Suppressor macrophage (primary cell): ENCODE data around the gene USP35.
A peak's percentile ranks its signal among the peaks of the same experiment; 100 is the strongest.
"Not testable (repeated sequence)": the region's sequence is repeated elsewhere in the genome, so short reads cannot be mapped to it uniquely, and the experiment has no call there.

Source experiments
- DNase-seq, 4 experiments: peaks; one replicate each; pipeline ENCODE4 v3.0.0-alpha.2; 2020 to 2022

Gene USP35

DNA sequence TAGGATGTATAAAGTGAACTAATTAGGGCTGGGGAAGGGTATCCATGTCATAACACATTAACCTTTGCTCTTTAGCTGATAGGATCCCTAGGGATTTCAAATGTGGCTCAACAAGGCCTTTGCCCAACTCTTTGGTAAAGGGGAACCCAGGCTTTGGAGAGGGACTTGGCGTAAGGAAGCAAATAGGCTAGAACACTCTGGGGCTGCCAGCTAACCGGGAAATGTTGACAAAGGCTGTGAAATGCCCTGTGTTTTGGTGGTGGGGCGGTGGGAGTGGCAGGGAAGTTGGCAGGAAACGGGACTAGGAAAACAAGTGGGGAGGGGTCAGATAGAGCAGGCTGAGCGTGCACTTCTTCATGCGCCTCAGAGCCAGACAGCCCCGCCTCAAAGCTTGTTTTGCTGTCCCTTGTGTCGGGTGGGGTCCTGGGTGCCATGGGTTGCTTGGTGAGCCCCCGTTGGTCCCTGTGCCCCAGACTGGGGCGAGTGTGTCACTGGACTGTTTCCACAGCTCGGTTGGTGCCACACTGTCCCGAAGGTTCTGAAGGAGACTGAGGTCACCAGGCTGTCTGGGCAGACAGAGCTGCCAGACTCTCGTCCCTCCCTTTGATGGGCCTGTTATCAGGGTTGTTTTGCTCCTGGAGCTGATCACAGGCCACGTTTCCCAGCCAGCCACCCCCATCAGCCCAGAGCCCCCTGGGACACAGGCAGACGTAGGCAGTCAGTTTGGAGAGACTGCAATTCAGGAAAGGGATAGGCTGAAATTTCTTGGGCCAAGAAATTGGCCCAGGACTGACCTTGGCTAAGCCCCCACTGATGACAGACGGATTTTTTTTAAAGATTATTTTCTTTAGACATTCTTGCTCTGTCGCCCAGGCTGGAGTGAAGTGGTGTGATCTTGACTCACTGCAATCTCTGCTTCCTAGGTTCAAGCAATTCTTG, 19.9 kb upstream of the USP35 start:
- DNase-seq, result no peak

- no peak for DNase-seq
Measured at GRCh38 chr11:78170413-78170812, 18.3 kb upstream of the USP35 start.

DNA sequence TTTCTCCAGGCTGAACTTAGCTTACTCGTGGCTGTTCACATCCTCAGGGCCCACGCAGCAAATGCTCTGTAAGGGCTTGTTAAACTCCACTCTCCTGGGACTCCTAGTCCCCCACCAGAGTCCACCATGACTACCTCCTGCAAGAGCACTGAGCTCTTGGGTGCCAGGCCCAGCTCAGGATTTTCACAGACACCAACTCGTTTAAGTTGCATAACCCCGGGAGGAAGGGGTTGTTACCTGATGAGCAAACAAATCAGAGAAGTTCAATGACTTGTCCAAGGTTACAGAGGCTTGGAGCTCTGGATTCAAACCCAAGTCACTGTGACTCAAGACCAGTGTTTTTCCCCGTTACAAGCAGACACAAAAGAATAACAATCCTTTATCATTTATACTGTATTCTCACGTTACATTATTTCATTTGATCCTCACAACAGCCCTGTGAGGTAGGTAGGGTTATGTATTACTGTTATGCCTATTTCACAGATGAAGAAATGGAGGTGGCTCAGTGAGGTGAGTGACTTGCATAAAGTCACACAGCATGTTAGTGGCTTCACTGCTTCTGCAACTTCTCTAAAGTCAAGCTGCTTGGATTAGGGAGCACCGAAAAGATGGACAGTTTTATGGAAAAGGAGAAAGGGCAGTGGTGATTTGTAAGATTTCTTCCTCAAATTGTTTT, 17.7 kb upstream of the USP35 start:
- DNase-seq, result no peak

DNA sequence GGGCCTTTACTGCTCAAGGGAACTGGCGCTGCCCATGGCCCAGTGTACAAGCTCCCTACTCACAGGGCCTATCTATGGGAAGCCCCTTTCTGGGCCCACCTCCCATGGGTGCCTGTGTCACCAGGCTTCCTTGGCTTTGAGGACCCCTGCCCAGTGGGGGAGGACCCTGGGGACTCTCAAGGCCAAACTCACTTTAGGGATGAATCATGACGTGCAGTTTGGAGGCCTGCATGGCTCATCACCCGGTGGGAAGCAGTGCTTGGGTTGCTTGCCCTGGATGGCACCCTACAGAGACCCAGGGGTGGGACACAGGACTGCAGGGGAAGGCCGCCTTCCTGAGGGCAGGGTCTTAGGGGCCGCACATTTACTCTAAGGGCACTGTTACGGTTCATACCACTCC, 16.8 kb upstream of the USP35 start:
- no peak for DNase-seq

- not testable (repeated sequence) for DNase-seq
Measured at GRCh38 chr11:78175862-78176261, 12.9 kb upstream of the USP35 start.

DNA sequence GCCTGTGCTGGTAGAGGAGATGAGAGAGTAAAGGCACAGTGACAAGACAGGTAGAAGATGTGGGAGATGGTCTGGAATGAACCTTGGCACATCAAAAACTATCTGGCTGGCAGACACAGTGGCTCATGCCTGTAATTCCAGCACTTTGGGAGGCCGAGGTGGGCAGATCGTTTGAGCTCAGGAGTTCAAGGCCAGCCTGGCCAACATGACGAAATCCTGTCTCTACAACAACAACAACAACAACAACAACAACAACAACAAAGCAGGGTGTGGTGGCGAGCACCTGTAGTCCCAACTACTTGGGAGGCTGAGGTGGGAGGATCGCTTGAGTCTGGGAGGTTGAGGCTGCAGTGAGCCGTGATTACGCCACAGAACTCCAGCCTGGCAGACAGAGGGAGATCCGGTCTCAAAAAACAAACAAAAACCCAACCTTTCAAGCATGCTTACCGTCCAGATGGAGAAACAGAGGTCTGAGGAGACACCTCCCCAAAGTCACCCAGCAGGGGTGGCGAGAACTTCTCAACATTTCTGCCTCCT, 12.0 kb upstream of the USP35 start:
- no peak for DNase-seq

DNA sequence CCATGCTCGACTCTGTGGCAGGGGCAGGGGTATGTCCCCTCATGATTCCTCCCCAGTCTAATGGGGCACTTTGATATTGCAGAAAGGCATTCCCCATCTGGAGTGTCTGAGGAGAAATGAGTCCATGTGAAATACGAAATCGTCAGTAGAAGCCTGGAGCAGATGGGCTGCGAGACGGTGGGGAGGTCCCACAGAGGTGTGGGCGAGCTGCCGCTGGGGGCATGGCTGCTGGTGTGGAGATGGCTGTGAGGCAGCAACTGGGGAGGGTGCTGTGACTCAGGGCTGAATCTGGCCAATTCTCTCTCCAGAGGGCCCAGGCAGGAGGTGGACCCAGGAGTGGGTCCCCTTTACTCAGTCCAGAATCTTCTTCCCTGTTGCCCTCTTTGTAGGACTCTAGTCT, 11.5 kb upstream of the USP35 start:
- no peak for DNase-seq

GRCh38 chr11:78179459-78180071, 9.2 kb upstream of the USP35 start:
- DNase-seq, result no peak

DNA sequence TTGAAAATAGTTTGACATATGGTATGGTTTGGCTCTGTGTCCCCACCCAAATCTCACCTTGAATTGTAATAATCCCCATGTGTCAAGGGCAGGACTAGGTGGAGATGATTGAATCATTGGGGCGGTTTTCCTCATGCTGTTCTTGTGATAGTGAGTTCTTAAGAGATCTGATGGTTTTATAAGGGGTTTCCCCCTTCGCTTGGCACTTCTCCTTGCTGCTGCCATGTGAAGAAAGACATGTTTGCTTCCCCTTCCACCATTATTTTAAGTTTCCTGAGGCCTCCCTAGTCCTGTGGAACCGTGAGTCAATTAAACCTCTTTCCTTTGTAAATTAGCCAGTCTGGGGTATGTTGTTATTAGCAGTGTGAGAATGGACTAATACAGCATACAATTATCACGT, 8.0 kb upstream of the USP35 start:
- peak; percentile 25 to 63 (median 33) for DNase-seq

DNA sequence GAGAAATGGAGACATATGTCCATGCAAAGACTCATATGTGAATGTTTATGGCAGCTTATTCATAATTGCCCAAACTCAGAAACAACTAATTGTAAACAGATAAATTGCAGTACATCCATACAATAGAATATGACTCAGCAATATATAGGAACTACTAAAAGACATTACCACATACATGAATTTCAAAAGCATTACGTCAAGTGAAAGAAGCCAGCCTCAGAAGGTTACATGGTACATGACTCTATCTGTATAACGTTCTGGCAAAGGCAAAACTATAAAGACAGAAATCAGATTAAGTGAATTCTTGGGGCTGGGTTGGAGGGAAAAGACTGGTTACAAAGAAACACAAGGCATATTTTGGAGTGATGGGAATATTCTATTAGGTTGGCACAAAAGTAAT, 7.5 kb upstream of the USP35 start:
- peak in 3 of 4 experiments; percentile 38 to 71 (median 63) for DNase-seq

DNA sequence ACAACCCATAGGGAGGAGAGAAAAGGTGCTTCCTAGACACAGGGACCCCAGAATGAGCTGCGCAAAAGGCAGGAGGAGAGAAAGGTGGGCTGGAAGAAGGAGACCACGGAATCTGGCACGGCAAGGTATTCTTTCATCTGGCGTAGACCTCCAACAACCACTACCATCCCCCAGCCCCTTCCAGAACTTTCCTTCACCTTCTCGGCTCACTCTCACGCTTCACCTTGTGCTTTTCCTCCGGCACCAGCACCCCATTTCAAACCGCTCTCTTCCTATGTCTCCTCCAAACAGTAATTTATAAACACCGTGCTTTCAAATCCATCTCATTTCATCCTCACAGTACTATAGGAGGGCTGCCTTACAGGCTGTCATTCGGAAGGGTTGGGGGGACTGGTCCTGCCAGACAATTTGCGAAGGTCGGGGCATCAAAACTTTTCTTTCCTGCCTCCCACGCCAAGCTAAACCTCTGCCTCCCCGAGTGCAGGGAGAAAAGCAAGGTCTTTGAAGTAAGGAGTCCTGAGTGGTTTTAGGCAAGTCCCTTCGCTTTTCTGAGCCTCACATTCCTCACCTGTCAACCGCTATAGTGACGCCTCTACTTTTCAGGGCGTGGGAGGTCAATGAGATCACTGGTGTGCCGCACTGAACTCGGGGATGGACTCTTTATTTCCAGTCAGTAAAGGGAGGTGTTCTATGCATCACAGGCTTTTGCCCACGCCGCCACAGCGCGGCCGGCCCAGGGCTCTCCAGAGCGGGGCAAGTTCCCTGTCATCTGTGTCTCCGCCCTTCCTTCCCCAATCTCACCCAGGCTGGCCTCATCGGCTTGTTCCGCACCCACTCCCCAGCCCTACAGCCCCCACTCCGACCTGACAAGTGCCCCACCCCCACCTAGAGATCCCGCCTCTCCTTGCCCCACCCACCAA, 1.1 kb upstream of the USP35 start:
- DNase-seq, result peak in 3 of 4 experiments; percentile 89 to 94 (median 93)

DNA sequence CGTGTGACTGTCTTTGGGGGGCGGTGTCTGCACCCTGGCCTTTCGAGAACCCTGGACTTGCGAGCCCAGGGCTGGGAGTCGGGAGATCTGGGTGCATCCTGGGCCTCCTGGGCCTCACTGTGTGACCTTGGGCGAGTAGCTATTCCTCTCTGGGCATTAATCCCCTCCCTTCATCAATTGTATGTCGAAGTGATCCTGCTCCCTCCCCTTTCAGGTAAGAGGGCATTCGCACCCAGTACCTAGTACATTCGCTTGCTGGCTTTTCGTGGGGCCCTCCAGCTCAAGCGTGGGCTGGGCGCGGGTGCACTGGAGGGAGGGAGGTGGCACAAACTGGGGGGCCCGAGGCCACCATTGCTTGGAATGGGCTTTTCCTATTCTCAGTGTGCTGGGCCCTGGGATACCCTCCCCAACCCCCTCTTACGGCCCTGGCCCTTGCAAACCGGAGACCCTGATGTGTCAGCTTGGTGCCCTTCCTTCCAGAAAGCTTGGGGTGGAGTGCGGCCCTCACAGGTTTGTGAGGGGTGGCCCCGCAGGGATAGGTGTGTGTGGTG, 530 bp downstream of the USP35 start:
- no peak for DNase-seq

GRCh38 chr11:78189851-78190250, 1.1 kb downstream of the USP35 start:
- no peak for DNase-seq

DNA sequence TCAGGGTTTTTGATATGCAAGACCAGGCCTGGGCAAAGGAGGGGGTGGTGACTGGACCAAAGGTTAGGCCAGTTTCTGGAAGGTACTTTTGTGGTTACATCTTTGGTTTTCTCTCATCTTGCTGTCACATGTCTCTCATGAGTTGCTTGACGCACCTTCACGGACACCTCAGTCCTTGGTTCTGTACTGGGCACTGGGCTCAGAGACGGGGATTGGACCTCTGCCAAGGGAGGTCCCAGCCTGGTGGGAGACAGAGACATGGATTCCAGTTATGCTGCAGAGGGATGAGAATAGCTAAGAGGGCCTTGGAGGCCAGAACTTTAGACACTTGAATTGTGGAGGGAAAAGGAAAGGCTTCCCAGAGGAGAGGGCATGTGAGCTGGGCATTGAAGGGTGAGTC, 1.7 kb downstream of the USP35 start:
- DNase-seq, result no peak

DNA sequence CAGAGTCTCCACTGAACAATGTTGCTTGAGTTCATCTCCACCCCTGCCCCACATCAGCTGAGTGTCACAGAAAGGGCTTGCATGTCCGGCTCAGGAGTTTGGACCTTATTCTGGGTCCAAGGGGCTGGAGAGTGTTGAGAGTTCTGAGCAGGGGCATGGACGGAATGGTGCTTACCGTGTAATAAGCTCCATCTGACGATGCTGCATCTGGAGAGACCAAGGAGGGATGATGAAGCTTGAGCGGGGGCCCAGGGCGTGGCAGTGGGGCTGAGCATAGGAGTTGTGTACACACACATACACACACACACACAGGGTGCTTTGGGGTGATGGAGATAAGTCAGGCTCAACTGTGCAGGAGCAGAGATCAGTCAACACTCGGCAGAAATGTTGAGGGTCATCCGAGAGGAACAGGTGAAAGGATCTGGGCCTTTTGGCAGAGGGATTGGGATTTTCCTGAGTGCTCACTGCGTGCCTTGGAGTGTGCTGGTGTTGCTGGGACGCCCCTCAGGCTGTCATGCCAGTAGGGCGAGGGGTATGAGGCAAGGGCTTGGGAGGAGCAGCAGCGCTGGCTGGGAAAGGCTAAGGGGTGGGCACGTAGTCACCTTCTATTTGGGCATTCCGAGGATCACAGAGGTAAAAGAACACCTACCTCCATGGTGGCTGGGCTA, 2.3 kb downstream of the USP35 start:
- DNase-seq, result no peak

DNA sequence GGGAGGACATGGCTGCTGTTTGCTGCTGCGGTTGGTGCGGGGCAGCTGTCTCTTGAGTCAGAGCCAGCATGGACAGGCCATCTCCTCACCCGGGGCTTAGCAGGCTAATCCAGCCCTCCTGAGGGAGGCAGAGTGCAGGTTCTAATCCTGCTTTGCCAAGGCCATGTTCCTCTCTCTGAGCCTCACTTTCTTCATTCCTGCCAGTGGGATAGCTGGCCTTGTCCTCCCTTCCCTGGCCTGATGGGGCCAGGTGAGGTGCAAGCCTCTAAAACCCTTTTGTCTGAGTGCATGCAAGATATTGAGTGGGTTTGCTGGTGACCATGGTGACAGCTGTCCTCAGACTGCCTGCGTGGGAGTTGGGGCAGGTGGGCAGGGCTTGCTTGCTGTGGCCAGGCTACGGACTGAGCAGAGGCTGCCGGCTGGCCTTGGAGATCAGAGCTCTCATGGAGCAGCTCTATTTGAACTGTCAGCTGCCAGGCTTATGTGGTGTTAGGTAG, 3.6 kb downstream of the USP35 start:
- DNase-seq, result peak; percentile 43 to 80 (median 64)

DNA sequence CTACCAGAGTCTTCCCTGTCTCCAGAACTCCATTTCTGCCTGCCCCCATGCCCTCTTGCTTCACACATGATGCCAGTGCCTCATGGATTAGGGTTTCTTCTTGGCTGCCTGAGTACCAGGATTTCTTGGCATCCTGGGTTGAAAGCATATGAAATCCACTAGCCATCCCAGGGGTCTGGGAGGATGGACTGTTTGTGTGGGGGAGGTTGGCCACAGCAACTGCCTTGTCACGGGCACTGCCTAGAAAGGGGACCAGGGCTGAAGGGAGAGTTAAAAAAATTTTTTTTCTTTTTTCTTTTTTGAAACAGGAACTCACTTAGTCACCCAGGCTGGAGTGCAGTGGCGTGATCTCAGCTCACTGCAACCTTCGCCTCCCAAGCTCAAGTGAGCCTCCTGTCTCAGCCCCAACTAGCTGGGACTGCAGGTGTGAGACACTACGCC, 4.2 kb downstream of the USP35 start:
- DNase-seq, result peak; percentile 32 to 67 (median 64)

GRCh38 chr11:78193806-78194205, 5.1 kb downstream of the USP35 start:
- no peak for DNase-seq

DNA sequence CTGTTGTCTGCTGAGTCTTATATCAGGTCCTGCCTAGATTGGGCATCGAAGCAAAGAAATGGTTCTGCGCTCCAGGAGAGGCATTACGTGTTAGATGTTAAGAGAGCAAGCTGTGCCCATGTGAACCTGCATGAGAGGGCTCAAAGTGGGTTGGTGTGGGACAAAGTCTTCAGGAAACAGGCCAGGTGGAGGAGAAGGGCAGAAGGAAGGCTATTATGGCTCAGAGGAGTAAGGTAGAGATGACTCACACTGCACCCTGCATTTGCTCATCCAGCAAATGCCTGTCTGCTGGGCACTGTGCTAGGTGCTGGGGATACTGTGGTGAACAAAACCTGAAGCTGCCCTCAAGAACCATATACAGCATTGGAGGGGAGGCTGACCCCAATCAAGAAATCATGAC, 5.8 kb downstream of the USP35 start:
- no peak for DNase-seq

GRCh38 chr11:78195917-78196560, 7.3 kb downstream of the USP35 start:
- peak in 3 of 4 experiments; percentile 14 to 24 (median 17) for DNase-seq
